NCI-H82 treated with DMSO at 0.1 percent for 48 hours (cell line): Measurements from ENCODE around the gene GSC.

Experiments used
- DNase-seq: peaks from one replicate; lab custom pipeline; 2025; ENCODE audit not compliant: unreplicated experiment; lab: John Stamatoyannopoulos, UW

GSC gene

DNA sequence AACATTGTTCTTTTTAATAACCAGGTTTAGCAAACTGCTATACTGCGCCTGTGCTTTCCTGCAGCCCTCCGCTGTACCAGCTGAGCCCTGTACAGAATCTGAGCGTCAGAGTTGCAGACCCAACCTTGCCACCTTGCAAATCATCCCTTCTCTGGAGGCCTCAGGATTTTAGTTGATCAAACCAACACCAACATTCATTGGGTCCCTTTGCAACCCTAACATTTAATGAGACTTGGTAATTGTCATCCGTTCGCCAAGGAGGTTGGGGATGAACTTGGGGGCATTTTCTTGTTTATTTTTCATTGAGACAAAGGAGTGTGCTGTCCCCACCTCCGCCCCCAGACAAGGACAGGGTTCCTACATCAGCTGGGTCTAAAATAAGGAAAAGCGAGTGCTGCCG, 2.6 kb upstream of the GSC start:
- DNase-seq, result no peak

DNA sequence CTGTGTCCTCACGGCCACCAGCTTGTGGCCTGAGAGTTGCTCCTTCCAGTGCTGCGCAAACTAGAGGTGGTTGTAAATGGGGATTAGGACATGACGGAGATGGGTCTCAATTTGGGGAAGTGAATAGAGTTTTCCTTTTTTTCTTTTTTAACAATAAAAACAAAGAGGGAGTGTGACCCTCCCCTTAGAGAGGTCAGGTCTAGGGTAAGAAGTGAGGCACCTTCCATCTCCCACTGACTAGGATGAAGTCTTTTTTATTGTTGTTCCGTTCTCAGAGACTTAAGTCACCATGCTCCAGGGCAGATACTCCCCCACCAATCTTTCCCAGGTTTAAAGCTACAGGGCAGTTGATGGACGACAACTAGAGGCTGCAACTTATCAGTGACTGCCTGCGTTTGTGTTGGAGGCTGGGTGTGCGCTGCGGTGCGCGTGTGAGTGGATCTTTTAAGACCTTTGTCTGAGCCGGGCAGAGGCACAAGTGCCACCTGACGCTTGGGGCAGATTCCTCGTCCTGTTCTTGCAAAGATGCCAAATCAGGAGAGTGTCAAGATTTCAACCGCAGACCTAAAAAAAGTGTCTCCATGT, 2.1 kb upstream of the GSC start:
- DNase-seq, result no peak

DNA sequence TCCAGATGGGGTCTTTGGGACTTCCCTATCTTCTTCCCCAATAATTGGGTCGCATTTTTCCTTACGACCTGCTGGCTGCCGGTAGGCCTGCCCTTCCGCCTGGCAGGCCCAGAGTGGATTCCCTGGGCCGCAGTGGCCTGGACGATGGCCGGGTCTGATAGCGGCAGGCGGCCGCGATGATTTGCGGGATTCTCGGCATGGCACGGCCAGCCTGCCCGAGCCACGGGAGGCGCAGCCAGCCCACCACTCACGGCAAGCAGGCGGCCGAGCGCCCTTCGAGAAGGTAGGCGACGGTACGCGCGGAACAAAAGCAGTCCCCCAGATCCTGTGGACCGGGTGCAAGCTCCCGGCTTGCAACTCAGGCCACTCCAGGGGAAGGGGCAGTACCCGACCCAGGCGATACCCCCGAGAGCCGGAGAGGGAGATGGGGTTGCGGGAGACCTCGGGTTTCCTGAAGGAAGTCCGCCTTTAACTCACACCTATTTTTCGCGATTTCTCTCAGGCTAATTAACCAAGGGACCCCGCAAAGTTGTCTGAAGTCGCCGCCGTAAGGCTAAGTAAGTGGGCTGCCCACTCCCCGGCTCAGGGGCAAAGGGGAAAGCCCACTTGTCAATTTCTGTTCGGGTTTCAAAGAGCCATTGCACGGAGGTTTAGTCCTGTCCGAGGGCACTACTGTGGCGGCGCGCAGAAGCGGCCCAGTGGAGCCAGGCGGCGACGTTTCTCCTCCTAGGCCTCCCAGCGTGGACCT, 1.4 kb upstream of the GSC start:
- no peak for DNase-seq

DNA sequence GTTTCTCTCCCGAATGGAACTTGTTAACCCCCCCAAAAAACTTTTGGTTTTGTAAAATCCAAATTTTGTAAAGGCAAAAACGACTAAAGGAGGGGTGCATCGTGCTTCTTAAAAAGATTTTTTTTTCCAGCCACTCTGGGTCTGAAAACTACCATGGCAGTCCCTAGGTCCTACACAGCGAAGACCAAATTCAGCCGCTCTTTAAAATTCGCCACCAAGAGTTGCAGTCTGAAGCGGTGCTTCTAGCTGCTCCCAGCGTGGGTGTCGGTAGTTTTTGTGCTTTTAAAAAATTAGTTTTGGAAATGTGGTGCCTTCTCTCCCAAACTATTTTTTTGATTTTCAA, 873 bp upstream of the GSC start:
- DNase-seq, result no peak

DNA sequence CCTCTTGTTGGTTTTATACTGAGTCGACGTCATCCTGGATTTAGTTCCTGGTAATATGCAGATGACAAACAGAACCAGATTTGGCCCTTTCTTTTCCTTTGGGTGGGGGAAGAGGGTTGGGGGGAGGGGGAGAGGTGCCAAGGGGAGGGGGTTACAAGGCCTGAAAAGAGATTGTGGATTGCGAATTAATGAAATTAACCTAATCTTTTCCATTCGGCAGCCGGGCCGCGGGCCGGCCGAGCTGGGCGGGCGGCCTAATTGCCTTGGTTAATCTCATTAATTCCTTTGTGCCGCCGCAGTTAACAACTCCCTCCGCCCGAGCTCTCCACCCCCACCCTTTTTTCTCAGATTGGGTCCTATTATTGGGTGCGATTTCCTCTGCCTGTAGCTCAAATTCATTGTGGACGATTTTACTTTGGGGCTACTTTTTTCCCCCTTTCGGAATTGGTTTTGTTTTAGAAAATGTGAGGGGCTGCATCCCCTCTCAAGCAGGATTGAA, 387 bp upstream of the GSC start:
- DNase-seq, result peak; percentile 75

DNA sequence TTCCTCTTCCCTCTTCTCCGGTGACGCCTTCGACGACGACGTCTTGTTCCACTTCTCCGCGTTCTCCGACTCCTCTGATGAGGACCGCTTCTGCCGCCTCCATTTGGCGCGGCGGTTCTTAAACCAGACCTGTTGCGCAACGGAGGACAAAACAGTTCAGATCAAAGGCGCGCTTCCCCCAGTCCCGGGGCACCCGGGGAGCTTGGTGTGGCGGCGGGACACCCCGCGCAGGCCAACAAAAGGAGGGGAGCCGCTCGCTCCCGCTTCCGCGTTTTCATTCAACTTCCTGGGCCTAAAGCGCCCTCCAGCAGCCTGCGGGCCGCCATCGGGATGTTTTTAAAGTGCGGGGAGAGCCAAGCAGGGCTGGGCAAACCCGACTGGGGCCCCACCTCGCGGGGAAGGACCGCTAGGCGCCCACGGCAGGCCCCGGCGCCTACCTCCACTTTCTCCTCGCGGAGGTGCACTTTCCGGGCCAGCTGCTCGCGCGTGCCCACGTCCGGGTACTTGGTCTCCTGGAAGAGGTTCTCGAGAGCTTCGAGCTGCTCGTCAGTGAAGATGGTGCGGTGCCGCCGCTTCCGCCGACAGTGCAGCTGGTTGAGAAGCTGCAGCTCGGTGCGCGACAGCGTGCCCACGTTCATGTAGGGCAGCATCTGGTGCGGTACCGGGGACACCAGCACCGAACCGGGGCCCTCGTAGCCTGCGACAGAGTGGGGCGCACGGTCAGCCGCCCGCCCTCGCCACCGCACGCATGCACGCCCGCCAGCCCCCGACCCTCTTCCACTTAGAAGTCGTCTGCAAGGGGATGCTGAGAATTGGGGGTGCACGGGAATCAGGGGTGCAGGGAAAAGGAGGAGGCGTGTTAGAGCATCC, 1.2 kb downstream of the GSC start:
- no peak for DNase-seq

DNA sequence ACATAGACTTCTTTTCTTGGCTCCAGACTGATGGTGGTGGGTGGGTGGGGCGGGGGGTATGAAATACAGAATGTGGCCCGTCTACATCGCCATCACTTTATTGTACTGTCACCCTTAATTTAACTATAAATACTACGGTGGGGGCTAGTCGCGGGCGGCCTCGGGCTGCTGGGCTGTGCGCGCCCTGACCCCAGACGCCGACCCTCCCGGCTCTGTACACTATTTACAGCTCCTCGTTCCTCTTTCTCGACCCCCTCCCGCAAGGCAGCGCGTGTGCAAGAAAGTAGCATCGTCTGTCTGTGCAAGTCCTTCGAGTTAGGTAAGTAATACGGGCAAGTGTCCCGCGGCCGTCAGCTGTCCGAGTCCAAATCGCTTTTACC, 1.8 kb downstream of the GSC start:
- DNase-seq, result no peak

DNA sequence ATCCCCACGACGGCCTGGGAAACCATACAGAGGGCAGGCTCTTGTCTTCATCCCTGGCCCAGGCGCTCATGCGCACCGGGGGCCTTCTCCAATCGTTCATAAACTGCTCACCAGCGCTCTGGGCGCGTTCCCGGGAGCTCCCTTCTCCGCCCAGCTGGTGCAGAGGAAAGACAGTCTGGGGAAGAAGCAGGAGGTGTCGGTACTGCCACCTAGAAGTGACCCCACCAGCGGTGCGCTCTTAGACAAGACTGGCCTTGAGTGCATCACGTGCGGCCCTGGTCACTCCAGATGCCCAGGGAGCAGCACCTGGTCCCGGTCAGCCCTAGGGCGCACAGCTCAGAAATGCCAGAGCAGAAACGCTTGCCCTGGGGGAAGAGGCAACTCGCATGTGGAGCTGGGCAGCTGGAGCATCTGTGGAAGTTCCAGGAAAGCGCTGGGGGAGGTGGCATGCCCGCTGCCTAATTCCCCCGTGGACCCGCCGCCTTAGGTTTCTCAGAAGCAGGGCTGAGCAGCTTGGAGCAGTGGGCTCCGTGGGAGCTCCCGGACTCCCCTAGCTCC, 2.5 kb downstream of the GSC start:
- no peak for DNase-seq

DNA sequence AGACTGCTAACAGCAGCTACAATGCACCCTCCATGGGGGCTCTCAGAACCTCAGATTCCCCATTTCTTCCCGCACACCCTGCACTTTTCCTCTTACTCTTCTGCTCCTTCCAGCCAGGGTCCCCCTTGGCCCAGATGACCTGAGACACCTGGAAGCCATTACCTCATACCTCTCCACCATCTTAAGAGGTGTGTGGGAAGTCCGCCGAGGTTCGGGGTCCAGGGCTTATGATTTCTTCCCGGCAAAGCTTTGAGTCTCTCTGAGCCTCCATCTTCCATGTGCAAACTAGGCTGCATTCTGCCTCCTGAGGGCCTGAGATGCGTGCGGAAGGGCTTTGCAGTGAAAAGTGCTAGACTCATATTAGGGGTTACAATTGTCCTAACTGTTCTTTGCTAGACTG, 5.3 kb downstream of the GSC start:
- DNase-seq, result no peak

DNA sequence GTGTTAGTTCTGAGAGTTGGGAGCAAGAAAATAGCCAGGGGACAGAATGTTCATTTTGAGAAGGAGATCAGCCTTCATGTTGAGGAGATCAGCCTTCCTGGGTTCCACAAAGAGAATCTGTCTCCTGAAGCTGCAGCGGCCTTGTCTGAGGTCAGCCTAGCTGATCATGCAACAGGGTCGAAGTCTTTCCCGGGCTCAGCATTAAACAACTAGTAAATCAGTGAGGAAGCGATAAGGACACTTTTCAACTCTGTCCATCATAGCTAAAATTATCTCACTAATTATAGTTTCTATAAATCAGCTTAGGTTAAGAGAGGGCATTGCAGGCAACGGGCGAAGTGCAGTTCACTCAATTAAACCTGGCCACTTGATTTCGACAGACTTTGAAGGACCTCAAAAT, 7.5 kb downstream of the GSC start:
- no peak for DNase-seq

DNA sequence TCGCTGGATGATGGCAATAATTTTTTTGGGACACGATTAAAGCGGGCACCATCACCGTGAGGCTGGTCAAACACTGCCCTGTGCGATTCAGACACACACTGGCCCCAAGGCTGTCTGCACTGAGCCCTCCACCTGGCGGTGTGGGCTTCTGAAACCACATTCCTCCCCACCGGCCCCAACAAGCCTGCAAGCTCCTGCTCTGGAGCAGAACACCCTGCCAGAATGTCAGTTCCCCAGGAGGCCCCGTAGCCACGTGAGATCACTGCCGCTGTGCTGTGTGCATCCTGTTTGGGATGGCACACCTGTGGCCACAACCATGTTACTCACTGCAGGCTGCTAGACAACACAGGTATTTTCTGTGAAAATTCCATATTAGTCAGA, 7.9 kb downstream of the GSC start:
- no peak for DNase-seq

DNA sequence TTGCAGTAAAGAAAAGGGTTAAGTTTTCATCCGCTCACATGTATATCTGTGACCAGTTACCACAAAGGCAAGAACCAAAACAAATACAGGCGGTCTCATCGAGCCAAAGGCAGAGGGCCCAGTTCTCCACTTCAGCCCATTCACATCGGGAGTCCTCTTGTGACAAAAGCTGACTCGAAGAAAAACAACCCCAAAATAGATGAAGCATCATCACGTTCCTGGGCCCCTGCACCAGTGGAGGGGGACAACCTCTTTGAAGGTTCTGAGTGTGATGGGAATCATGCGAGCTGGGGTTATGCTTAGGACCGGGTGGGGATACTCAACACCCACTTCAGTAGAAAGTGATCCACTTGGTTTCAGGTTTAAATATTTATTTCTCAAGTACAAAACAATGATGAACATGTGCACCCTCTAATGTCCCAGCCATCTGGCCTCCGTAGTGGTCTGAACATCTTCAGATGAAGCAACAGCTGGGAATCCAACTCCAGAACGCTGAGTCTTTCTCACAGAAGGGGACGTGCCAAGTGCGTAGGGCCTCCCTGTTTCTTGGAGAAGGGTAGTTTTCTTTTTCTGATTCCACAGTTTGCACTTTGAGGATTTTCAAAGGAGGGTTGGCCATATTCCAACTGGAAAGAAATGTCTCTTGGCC, 8.4 kb downstream of the GSC start:
- DNase-seq, result no peak

DNA sequence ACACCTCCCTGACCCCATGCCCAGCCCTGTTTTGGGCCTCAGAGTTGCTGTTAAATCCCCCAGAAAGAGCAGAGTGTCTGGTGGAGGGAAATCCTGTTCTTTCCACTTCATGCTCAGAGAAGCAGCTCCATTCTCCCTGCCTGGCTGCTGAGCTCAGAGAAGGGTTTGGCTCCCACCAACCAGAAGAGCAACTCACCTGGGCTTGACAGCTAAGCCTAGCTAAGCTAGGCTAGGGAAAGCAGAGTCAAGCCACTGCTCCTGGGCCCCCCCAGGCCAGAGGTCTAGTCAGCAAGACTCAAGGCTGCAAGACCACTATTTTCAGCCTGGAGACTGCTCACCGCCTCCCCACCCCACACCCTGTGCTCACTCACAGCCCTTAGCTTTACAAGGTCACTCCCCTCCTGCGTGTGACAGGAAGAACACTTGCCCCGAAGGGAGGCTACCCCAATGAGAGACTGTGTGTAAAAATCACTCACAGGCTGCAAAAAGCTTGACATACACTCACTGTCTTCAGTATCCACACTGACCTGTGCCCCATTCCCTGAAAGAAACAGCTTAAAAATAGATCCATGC, 13.5 kb downstream of the GSC start:
- DNase-seq, result no peak

DNA sequence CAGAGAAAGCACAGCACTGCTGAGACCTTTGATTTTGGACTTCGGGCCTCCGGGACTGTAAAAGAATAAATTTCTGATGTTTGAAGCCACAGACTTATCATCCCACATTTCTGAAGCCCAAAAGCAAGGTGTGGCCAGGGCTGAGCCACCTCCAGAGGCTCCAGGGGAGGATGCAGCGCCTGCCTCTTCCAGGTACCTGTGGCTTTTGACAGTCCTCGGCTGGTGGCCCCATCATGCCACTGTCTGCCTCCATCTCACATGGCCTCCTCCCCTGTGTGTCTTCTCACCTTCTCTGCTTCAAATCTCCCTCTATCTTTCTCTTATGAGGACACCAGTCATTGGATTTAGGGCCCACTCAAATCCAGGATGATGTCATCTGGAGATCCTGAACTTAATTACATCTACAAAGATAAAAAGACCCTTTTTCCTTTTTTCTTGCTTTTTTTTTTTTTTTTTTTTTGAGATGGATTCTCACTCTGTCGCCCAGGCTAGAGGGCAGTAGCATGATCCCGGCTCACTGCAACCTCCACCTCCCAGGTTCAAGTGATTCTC, 15.4 kb downstream of the GSC start:
- no peak for DNase-seq

DNA sequence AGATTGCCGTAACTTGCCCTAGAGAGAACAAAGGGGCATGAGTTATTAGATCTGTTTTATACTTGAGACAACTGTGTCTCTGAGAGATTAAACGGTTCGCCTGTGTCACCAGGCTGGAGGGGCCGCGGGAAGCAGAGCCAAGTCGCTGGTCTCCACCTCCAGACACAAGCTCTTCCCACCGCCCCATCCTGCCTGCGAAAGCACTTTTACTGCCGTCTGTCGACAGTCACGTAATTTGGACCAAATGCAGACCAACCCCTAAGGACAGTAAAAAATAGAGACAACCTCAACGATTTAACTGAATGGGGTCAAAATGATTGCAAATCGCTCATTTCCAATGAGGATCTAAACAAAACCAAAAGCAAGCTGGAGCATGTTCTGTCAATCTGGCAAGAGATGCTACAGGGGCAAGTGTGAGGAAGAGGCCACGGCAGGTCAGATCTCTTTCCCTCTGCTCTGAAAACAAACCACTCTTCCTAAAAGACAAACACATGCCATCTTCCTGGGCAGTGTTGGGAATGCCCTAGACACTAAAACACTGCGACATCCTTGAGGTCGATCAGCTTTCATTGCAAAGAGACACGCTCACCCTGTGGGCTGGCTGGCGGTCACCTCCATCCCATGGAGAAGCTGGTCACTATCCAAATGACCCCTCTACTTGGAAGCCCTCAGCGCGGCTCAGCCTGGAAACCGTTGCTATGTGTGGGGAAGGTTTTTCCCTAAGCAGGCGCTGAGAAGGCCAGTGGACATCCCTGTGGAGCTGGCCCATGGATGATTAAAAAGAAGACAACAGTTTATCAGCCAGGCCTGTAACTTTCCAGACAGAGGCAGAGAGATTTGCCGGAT, 17.1 kb downstream of the GSC start:
- no peak for DNase-seq

DNA sequence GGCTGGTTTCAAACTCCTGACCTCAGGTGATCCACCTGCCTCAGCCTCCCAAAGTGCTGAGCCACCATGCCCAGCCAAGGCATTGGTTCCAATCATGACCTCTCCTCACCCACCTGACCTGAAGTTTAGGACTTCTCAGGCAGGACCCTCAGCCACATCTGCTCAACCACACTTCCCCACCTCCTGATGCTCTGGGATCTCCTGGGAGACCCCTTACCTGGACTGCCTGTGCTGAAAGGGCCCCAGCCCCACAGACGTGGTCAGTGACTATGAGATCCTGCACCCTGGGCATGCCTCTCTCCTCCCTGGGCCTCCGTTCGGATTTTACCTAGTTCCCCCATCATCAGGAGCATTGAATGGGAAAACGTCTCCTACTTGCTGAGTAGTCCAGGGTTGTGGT, 18.0 kb downstream of the GSC start:
- no peak for DNase-seq

DNA sequence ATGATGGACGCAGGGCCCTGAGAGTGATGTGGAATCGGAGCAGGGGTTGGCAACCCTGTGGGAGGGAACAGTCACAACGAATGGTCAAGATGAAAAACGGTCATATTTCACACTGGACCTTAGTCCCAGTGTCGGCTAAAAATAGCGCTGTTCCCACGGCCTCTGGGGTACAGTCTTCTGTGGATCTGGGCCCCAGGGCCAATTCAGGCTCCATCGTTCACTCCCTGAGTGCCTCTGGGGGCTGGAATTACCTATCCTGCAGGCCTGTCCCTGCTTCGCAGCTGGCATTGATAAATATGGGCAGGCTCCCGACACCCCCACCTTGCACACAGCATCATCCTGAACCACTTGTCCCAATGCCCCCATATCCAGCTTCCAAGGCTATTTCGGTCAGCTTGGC, 18.6 kb downstream of the GSC start:
- DNase-seq, result no peak

DNA sequence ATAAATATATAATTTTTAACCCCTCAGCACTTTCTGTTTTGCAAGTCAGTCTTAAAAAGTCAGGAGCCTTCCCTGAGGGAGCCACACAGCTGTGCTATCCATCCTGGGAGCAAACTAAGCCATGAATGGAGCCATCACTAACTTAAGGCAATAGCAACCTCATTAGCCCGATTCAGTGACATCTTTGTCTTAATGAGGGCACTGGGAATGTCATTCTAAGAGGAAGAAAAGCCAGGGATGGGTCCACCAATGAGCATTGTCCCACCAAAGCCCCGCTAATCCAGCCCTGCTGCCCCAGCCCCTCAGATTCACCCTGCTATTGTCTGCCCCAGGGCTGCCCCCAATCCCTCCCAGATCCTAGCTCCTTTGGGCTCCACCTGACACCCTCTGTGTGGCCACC, 19.5 kb downstream of the GSC start:
- DNase-seq, result no peak

DNA sequence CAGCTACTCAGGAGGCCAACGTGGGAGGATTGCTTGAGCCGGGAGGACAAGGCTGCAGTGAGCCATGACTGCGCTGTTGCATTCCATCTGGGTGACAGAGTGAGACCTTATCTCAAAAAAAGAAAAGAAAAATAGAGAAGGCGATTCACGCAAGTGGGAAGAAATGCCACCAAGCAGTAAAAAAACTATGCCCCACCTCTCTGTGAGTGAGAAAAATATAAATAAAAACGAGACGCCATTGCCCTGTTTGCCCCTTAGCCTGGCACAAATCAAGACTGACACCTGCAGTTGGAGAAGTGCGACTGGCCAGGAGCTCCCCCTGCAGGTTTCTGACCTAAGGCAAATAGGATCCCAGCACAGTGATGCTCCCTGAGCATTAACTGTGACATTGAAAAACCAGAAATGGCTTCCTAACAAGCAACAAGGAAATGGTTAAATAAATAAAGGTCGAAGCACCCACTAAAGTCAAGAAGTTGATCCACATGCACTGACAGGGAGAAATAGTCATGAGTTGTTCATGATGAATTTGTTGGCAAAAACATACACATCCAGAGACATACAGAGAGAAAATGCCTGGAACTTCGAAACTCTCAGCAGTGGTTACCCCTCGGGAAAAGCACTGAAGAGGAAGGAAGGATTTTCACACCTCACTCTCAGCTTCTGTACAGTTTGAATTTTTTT, 21.1 kb downstream of the GSC start:
- DNase-seq, result no peak
